ENCODE results near the gene PMEL. TPM values are rescaled to one million over a fixed set of nuclear protein-coding genes. Genes with fewer than 3 reads are reported as not detected.
A peak's percentile ranks its signal among the peaks of the same experiment; 100 is the strongest.
"Not testable (repeated sequence)": the region's sequence is repeated elsewhere in the genome, so short reads cannot be mapped to it uniquely, and the experiment has no call there.

PMEL gene
- total RNA-seq, 1 donor from 2014 or later, result 0.83 TPM

- no peak for ATAC-seq (ENCODE audit: poor library complexity)
- no peak for DNase-seq
These were observed 25.3 kb upstream of the PMEL start for GRCh38 chr12:55991110-55991509.

GRCh38 chr12:55985976-55986375, 20.1 kb upstream of the PMEL start:
- DNase-seq; intact Hi-C loops (cut with DNase I); ATAC-seq (ENCODE audit: poor library complexity): not testable (repeated sequence)

More at GRCh38 chr12:55991110-55991509, 25.3 kb upstream of the PMEL start:
- intact Hi-C loops (cut with DNase I), result no loop called here

GRCh38 chr12:55985341-55985740, 19.5 kb upstream of the PMEL start:
- DNase-seq (no peak), ATAC-seq (ENCODE audit: poor library complexity) (no peak)
- intact Hi-C loops (cut with DNase I), result no loop called here

GRCh38 chr12:55984861-55985260, 19.0 kb upstream of the PMEL start:
- no peak for ATAC-seq (ENCODE audit: poor library complexity)
- no peak for DNase-seq
- intact Hi-C loops (cut with DNase I), result no loop called here

- intact Hi-C loops (cut with DNase I), result no loop called here
- ATAC-seq (ENCODE audit: poor library complexity) (peak; percentile 56), DNase-seq (no peak)
These were observed 17.5 kb upstream of the PMEL start for GRCh38 chr12:55983232-55983842.

GRCh38 chr12:55982319-55982936, 16.6 kb upstream of the PMEL start:
- ATAC-seq (ENCODE audit: poor library complexity), result no peak
- DNase-seq, result no peak
- intact Hi-C loops (cut with DNase I), result no loop called here

GRCh38 chr12:55981882-55982281, 16.0 kb upstream of the PMEL start:
- DNase-seq; ATAC-seq (ENCODE audit: poor library complexity); intact Hi-C loops (cut with DNase I): not testable (repeated sequence)

GRCh38 chr12:55979069-55979468, 13.2 kb upstream of the PMEL start:
- no peak for ATAC-seq (ENCODE audit: poor library complexity)
- no peak for DNase-seq
- intact Hi-C loops (cut with DNase I), result no loop called here

- ATAC-seq (ENCODE audit: poor library complexity) (no peak), DNase-seq (no peak)
- intact Hi-C loops (cut with DNase I), result no loop called here
These were observed 12.6 kb upstream of the PMEL start for GRCh38 chr12:55978393-55978792.

GRCh38 chr12:55974308-55974730, 8.5 kb upstream of the PMEL start:
- DNase-seq (no peak), ATAC-seq (ENCODE audit: poor library complexity) (peak; percentile 63)
- intact Hi-C loops (cut with DNase I), result no loop called here

GRCh38 chr12:55973599-55974307, 7.9 kb upstream of the PMEL start, which contains the start of gene RAB5B:
Gene RAB5B (plus strand): TSS chr12:55974078. CDS start chr12:55986961, 12,883 bp downstream.
- peak; percentile 100 for DNase-seq
- intact Hi-C loops (cut with DNase I), result no loop called here
- ATAC-seq (ENCODE audit: poor library complexity), result peak; percentile 93

GRCh38 chr12:55972911-55973598, 7.2 kb upstream of the PMEL start:
- no peak for DNase-seq
- ATAC-seq (ENCODE audit: poor library complexity), result no peak
- intact Hi-C loops (cut with DNase I), result no loop called here

- ATAC-seq (ENCODE audit: poor library complexity) (no peak), DNase-seq (no peak)
- intact Hi-C loops (cut with DNase I), result no loop called here
These were observed 6.6 kb upstream of the PMEL start for GRCh38 chr12:55972456-55972855.

GRCh38 chr12:55972042-55972441, 6.2 kb upstream of the PMEL start:
- ATAC-seq (ENCODE audit: poor library complexity) (no peak), DNase-seq (no peak)
- intact Hi-C loops (cut with DNase I), result no loop called here

- intact Hi-C loops (cut with DNase I), result no loop called here
- ATAC-seq (ENCODE audit: poor library complexity) (no peak), DNase-seq (no peak)
These were observed 4.9 kb upstream of the PMEL start for GRCh38 chr12:55970775-55971174.

- intact Hi-C loops (cut with DNase I), result no loop called here
- DNase-seq, result no peak
- no peak for ATAC-seq (ENCODE audit: poor library complexity)
These were observed 3.5 kb upstream of the PMEL start for GRCh38 chr12:55969356-55969755.

- ATAC-seq (ENCODE audit: poor library complexity), result peak; percentile 98
- intact Hi-C loops (cut with DNase I), result no loop called here
- DNase-seq, result peak; percentile 96
These were observed 803 bp upstream of the PMEL start, which contains the start of gene CDK2 for GRCh38 chr12:55966408-55967281. Gene CDK2 (plus strand): TSS chr12:55966830. CDS start chr12:55967009, 179 bp downstream.

- no peak for DNase-seq
- intact Hi-C loops (cut with DNase I), result no loop called here
- no peak for ATAC-seq (ENCODE audit: poor library complexity)
These were observed 602 bp downstream of the PMEL start for GRCh38 chr12:55965240-55965639.
